ENCODE data around the gene VEPH1.

The VEPH1 gene

DNA sequence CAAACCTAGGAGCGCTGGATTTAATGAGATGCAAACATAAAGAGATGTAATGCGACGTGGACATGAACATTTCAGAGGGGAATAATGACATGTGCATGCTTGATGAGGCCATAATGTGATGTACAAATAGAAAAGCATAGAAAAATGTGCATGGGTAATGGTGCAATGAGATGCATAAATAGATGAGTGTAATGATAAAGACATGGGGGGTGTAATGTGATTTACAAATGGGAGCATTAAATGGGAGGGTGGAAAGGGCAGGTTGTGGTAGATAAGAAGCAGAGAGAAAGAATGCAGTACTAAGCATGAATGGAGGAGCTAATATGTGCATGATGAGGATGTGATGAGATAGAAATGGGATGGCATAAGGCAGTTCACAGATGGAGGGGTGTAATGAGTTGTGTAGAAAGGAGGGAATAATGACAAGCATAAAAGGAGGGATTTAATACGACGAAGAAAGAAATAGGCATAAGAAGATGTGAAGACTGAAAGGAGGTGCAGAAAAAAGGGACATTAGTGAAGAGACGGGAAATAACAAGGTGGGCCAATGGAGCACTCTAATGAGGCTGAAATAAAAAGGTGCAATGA, 205.8 kb downstream of the VEPH1 start:
- no peak for DNase-seq

DNA sequence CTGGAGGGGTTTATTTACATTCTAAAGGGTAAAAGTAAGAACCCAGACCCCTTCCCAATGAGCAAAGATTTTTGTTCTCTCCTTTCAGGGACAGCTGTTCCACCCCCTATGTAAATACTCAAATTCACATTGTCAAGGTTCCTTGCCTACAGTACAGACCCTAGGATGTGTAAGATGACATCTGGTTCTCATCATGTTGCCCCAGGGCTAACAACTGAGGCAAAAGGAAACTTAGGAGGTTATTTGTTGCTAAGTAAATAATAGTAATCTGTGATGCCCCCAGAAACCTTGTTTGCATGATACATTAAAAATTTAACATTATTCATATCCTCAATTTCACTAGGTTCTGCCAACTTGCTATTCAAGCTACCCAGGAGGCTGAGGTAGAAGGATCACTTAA, 208.3 kb downstream of the VEPH1 start:
- no peak for DNase-seq

DNA sequence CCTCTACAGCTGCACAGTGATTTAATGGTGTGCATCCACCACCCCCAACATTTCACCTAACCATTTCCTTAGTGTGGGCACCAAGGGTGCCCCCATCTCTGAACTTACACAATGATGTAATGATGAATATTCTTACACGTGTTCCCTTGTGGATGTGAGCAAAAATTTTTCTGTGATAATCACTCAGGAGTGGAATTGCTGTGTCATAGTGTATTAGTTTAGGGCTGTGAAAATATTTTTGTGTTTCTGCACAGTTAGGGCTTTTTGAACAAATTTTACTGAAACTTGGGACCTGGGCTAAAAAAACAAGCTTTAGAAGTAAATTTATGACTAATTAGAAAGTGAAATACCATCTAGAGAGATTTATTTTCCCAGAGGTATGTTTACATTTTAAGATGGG, 208.7 kb downstream of the VEPH1 start:
- DNase-seq = no peak

DNA sequence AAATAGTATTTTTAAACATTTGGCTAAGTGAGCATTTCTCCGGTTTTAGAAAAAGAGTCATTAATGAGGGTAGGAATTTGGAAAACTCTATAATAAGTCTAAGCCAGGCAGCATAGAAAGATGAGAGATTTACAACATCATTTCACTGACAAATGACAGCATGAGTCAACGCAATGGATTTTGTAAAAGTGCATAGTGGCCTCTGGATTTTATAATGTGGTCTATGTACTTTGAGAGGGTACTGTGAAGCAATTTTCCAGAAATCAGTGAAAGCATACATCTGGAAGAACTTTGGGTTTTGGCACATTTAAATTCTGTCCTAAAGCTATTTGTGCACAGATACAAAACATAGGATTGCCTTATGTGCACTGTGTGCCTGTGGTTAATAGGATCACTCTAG, 212.4 kb downstream of the VEPH1 start:
- no peak for DNase-seq

GRCh38 chr3:157285966-157286365, 217.2 kb downstream of the VEPH1 start:
- DNase-seq = no peak

- peak; percentile 90 for DNase-seq
These were observed 218.1 kb downstream of the VEPH1 start for GRCh38 chr3:157285141-157285540.

DNA sequence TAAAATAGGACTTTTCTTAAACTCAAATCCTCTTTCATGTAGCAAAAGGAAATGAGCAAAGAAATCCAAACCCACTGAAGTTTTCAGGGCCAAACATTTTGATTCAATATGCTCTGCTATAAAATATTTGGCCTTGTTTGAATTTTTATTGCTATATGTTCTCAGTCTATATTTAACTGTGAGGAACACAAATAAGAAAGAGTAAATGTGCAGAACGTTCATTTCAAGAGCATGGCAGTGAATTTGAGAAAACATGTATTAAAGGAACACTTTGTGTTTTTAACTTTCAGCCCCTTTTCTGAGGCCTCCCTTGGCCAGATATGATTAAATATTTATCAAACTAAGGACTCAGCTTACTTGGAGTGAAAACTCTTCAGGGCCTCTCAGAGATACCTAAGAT, 218.5 kb downstream of the VEPH1 start:
- DNase-seq = no peak

DNA sequence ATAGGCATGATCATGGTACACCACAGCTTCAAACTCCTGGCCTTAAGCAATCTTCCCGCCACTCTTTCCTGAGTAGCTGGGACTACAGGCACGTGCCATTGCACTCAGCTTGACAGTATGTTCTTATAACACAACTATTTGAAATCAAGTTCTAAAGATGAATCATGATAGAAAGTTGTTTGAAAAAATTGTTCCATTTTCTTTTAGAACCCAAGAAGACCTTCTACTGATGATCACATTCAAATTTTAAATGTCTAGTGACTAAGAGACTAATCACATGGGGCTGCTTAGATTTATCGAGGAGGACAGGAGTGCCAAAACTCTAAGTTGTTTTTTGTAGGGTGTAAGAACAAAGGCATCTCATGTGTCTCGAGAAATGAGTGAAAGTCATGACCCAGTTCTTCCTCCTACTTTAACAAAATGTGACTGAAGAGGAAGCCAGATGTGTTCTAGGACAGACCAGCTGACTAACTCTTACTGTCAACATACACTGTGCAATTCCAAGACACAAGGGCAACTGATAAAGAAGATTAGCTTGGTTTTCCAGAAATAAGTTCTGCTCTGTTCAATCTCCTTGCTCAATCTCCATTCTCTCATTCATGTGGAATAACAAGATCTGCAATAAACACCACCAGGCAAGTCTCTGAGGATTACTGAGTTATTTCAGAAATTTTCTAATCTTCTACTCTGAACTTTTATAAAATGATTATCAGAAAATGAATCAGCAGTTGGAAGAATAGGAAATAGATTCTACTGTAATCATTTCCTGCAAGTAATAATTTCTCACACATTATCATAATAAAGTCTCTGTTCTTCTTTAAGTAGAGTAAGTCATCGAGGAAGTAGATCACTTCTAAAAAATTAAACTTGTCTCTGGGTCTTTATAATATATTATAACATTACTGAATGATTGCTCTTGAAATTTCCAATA, 220.7 kb downstream of the VEPH1 start:
- DNase-seq = no peak

DNA sequence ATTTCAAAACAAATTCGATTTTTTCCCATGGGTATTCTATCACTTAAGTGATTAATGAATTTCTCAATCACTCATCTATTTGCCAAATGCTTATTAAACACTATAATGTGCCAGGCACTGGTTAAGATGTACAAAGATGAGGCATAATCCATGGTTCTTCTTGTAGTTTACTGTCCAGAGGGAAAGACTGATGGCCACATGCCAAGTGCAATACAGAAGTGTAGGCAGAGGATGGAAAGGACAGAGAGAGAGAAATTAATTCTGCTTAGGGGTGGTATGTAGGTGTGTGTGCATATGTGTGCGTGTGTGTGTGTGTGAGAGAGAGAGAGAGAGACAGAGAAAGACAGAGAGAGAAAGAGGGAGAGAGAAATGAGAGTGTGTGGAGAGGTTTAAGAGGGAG, 222.4 kb downstream of the VEPH1 start:
- no peak for DNase-seq

- DNase-seq = peak; percentile 27
These were observed 222.9 kb downstream of the VEPH1 start for GRCh38 chr3:157280354-157280753.

- no peak for DNase-seq
These were observed 224.0 kb downstream of the VEPH1 start for GRCh38 chr3:157279237-157279636.

DNA sequence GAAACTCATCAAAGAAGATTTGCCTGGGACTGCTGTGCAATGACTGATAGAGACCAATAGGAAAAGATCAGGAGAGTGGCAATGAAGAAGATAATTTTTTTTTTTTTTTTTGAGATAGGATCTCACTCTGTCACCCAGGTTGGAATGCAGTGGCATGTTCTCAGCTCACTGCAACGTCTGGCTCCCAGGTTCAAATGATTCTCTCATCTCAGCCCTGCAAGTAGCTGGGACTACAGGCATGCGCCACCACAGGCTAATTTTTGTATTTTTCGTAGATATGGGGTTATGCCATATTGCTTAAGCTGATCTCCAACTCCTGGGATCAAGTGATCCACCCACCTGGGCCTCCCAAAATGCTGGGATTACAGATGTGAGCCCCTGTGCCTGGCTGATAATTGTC, 226.4 kb downstream of the VEPH1 start:
- no peak for DNase-seq

GRCh38 chr3:157275832-157276231, 227.4 kb downstream of the VEPH1 start:
- DNase-seq = no peak

DNA sequence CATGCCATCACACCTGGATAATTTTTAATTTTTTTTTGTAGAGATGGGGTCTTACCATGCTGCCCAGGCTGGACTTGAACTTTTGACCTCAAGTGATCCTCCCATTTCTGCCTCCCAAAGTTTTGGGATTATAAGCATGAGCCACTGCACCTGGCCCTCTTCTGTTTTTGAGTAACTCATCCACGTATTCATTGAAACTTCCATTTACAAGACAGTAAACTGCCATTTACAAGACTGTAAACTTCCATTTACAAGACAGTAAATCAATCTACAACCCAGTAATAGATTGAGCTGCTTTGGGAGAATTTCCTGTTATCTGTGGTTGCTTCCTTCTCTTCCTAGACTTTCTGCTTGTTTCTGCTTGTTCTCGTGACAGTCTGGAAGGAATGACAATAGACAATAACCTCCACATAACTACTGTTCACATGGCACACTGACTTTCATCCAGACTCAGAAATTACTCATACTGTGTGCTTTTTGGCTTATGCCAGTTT, 228.5 kb downstream of the VEPH1 start:
- DNase-seq = no peak

DNA sequence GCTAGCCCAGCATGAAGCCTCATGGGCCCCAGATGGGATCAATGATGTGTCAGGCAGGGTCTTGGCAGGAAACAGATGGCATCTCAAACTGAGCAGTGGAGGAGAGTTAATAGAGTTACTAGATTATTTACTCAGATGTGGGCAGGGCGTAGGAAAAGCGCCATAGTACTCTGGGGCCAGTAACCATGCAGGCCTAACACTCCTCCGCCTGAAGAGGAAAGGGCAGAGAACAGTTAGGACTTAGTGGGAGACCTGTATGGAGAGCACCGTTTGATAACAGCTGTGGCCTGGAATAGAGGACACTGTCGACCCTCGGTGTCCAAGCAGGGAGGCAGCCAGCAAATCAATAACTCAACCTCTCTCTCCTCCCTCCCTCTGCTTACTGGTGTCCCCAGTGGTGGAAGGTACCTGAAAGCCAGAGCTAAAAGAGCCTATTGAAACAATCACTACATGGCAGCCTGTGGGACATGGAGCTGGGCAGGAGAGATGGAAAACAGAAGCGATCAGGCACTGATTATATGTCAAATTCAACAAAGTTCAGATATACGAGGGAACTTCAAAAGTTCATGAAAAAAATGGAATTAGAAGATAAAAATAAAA, 231.8 kb downstream of the VEPH1 start:
- DNase-seq = peak; percentile 86

DNA sequence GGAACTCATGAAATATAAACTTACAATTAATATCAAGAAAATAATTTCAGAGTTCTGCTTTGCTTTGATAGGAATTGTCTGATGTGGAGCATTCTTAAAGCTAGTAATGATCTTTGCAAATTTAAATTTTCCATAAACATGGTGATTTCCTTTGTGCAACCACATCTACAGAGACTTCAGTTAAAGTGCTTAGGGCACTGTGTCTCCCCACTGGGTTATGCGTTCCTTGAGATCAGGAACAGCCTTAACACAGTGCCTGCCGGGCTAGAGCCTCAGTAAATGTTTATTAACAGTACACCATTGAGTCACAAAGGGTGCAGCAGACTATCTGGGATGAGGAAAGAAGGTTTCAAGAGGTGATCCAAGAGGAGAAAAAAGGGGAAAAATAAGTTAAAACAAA, 235.2 kb downstream of the VEPH1 start:
- DNase-seq = no peak

DNA sequence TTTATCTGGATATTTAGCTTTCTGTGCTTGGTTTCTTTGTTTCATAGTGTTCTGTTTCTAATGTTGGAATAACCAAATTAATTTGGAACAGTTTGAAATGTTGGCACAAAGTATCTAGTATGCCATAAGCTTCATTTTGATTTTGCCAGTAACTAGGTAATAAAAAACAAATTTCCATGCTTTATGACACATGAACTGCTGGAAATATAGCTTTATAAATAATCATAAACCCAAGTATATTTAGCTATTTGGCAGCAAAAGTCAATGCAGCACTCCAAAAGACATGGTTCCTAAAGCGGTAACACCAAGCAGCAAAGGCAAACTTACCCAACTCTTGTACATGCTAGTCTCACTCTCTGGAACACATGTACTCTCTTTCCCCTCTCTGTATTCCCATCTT, 237.3 kb downstream of the VEPH1 start:
- no peak for DNase-seq

DNA sequence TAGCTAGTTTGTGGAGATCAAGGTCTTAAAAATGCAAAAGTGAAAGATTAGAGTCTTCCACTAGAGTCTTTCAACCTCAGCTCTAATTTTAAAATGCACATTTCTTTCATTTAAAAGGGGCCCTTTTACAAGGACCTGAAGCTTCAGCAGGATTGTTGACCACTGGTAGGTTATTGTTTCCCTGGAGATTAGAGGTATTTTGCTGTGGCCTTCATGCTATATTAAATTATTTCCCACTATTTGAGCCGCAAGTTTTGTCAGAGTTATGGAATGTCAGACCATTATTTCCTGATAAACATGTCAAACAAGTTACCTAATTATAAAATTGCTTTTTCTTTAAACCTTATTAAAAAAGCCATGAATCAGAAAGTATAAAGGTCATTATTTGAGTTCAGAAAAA, 240.2 kb downstream of the VEPH1 start:
- no peak for DNase-seq

GRCh38 chr3:157261000-157261399, 242.2 kb downstream of the VEPH1 start:
- DNase-seq = no peak

DNA sequence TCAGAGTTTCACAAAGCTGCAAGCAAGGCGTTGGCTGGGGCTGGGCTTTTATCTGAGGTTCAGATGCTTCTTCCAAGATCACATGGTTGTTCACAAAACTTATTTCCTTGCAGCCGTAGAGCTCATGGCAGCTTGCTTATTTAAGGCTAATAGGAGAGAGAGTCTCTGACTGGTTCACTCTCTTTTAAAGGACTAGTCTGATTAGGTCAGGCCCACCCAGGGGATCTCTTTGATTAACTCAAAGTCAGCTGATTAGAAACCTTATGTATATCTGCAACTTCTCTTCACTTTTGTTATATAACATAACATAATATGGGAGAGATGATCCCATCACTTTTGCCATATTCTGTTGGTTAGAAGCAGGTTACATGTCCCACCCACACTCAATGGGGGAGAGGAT, 243.4 kb downstream of the VEPH1 start:
- no peak for DNase-seq

GRCh38 chr3:157257101-157257500, 246.1 kb downstream of the VEPH1 start:
- DNase-seq = no peak

GRCh38 chr3:157255797-157256196, 247.4 kb downstream of the VEPH1 start:
- no peak for DNase-seq

DNA sequence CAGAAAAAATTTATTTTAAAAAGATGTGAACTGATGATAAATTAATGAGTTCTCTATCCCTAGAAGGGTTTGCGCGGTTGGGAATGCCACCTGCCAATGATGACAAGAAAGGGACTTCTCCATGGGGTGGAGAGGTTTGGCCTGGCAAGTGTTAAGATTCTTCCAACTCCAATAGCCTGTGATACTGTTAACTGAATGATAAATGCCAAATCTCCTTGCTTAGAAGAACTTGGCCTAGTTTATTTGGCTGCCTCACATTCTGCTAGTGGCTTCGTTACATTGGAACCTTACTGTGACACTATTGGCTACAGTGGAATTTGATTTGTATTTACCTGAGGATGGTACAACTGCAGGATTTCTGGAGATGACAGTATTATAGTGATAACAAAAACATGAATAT, 251.5 kb downstream of the VEPH1 start:
- no peak for DNase-seq

GRCh38 chr3:157249606-157250005, 253.6 kb downstream of the VEPH1 start:
- no peak for DNase-seq
